ENCODE results near the gene TJAP1. TPM values are rescaled to one million over a fixed set of nuclear protein-coding genes. Genes with fewer than 3 reads are reported as not detected.
"Not testable (repeated sequence)": the region's sequence is repeated elsewhere in the genome, so short reads cannot be mapped to it uniquely, and the experiment has no call there.

Gene TJAP1
- polyA plus RNA-seq, 6 donors from 2014 or later = 6.9 to 16.7 (median 9.2) TPM

DNA sequence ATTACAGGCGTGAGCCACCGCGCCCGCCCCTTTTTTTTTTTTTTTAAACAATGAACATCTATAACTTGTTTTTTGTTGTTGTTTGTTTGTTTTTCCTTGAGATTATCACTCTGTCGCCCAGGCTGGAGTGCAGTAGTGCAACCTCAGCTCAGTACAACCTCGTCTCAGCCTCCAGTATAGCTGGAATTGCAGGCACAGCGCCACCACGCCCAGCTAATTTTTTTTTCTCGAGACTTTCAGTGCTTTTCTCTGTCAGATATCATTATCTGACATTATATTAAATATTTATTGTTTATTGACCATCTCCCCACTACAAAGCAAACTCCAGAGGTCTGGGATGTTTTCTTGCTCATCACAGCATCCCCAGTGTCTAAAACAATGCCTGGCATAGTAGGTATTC lies 19.7 kb upstream of the TJAP1 start:
- H3K9me3 Mint-ChIP-seq = no peaks in the 10 kb centered on the region
- ATAC-seq (ENCODE audit: low read depth in 2 of 2) = no peak
- no peaks in the 10 kb centered on the region for H3K36me3 Mint-ChIP-seq
- DNase-seq = no peak
- H3K27ac Mint-ChIP-seq = no peak overlapping the region
- H3K27me3 Mint-ChIP-seq = peaks cover 12 to 14% (median 14%) of the 10 kb centered on the region in 3 donors
- no peak overlapping the region for H3K4me3 Mint-ChIP-seq
- H3K4me1 Mint-ChIP-seq = peaks cover 20 to 30% (median 21%) of the 10 kb centered on the region in 3 donors

- not testable (repeated sequence) for DNase-seq; H3K9me3 Mint-ChIP-seq; H3K27ac Mint-ChIP-seq; H3K4me3 Mint-ChIP-seq; ATAC-seq (ENCODE audit: low read depth in 2 of 2); H3K36me3 Mint-ChIP-seq
- Mint-ChIP-seq H3K4me1 (peaks cover 20 to 30% (median 21%) of the 10 kb centered on the region in 3 donors), H3K27me3 (peaks cover 14 to 19% (median 17%) of the 10 kb centered on the region in 3 donors)
Measured at GRCh38 chr6:43458154-43458553, 19.2 kb upstream of the TJAP1 start.

- Mint-ChIP-seq H3K4me3 (peak overlapping the region in 1 of 8 donors; percentile 56), H3K9me3 (no peaks in the 10 kb centered on the region), H3K27ac (no peak overlapping the region), H3K36me3 (no peaks in the 10 kb centered on the region), H3K4me1 (peaks cover 13 to 22% (median 13%) of the 10 kb centered on the region in 3 donors), H3K27me3 (peaks cover 14 to 27% (median 23%) of the 10 kb centered on the region in 3 donors)
- ATAC-seq (ENCODE audit: low read depth in 2 of 2) = no peak
- no peak for DNase-seq
Measured at GRCh38 chr6:43459535-43459934, 17.8 kb upstream of the TJAP1 start.

GRCh38 chr6:43460032-43460431 lies 17.3 kb upstream of the TJAP1 start:
- ATAC-seq (ENCODE audit: low read depth in 2 of 2) = no peak

GRCh38 chr6:43461936-43462335 lies 15.4 kb upstream of the TJAP1 start:
- peaks cover 0 to 1% (median under 1%) of the 10 kb centered on the region in 3 donors for H3K4me1 Mint-ChIP-seq
- no peaks in the 10 kb centered on the region for H3K36me3 Mint-ChIP-seq
- no peaks in the 10 kb centered on the region for H3K9me3 Mint-ChIP-seq
- DNase-seq = no peak
- H3K27me3 Mint-ChIP-seq = peaks cover 22 to 30% (median 29%) of the 10 kb centered on the region in 3 donors
- H3K27ac Mint-ChIP-seq = peak overlapping the region in 1 of 6 donors; percentile 25
- ATAC-seq (ENCODE audit: low read depth in 2 of 2) = no peak
- no peak overlapping the region for H3K4me3 Mint-ChIP-seq

More at GRCh38 chr6:43460032-43460431, 17.3 kb upstream of the TJAP1 start:
- Mint-ChIP-seq H3K27me3 (peaks cover 14 to 27% (median 23%) of the 10 kb centered on the region in 3 donors), H3K9me3 (no peaks in the 10 kb centered on the region), H3K4me3 (peak overlapping the region in 1 of 8 donors; percentile 56), H3K27ac (no peak overlapping the region), H3K36me3 (no peaks in the 10 kb centered on the region), H3K4me1 (peaks cover 8 to 17% (median 13%) of the 10 kb centered on the region in 3 donors)
- no peak for DNase-seq

- H3K4me3 Mint-ChIP-seq = no peak overlapping the region
- no peaks in the 10 kb centered on the region for H3K9me3 Mint-ChIP-seq
- peaks cover 30 to 54% (median 49%) of the 10 kb centered on the region in 3 donors for H3K27me3 Mint-ChIP-seq
- ATAC-seq (ENCODE audit: low read depth in 2 of 2) (no peak), DNase-seq (no peak)
- no peaks in the 10 kb centered on the region for H3K36me3 Mint-ChIP-seq
- peaks cover 0 to under 1% (median 0%) of the 10 kb centered on the region in 3 donors for H3K4me1 Mint-ChIP-seq
- no peak overlapping the region for H3K27ac Mint-ChIP-seq
Measured at GRCh38 chr6:43464337-43464736, 13.0 kb upstream of the TJAP1 start.

DNA sequence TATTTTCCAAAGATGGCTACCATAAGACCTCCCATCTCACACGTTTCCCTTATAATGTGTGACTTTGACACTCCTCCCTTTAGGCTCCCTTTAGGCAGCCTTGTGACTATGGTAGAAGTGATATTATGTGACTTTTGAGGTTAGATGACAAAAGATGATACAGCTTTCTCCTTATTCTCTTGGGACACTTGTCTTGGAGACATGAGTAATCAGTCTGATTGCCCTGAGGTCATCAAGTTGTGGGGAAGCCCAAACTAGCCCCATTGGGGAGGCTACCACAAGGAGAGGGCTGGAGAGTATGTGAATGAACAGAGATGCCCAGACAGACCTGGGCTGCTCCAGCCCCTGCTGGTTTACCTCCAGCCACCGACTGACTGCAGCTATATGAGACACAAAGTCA lies 11.4 kb upstream of the TJAP1 start:
- Mint-ChIP-seq H3K9me3 (no peaks in the 10 kb centered on the region), H3K36me3 (no peaks in the 10 kb centered on the region), H3K4me3 (no peak overlapping the region), H3K27me3 (peaks cover 25 to 62% (median 61%) of the 10 kb centered on the region in 3 donors), H3K4me1 (peaks cover 0 to 3% (median 0%) of the 10 kb centered on the region in 3 donors), H3K27ac (no peak overlapping the region)
- no peak for DNase-seq
- no peak for ATAC-seq (ENCODE audit: low read depth in 2 of 2)

DNA sequence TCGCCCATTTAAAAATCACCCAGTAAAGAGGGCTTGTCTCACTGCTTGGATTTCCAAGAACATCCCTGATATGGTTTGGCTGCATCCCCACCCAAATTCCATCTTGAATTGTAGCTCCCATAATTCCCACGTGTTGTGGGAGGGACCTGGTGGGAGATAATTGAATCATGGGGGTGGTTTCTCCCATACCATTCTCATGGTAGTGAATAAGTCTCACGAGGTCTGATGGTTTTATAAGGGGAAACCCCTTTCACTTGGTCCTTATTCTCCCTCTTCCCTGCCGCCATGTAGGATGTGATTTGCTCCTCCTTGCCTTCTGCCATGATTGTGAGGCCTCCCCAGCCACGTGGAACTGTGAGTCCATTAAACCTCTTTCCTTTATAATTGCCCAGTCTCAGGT lies 10.1 kb upstream of the TJAP1 start:
- not testable (repeated sequence) for H3K36me3 Mint-ChIP-seq; H3K9me3 Mint-ChIP-seq; DNase-seq; ATAC-seq (ENCODE audit: low read depth in 2 of 2); H3K4me1 Mint-ChIP-seq; H3K4me3 Mint-ChIP-seq
- peaks cover 21 to 63% (median 58%) of the 10 kb centered on the region in 3 donors for H3K27me3 Mint-ChIP-seq
- peak overlapping the region in 1 of 6 donors; percentile 76 for H3K27ac Mint-ChIP-seq

DNA sequence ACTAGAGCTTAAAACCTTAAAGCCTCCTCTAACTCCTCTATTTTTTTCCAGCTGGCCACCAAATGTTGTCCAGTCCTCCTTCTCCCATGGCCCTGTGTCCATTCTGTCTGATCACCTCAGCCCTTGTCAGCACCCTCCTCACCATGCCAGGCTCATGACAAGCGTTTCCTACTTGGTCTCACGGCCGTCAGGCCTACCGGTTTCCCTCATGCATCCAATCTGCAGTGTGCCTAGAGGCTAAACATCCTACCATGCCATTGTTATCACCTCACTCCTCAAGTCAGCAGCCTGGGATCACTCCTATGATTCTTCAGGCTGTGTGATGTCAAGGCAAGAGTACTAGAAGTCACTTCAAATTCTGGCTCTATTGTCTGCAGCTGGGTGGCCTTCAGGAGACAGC lies 9.6 kb upstream of the TJAP1 start:
- ATAC-seq (ENCODE audit: low read depth in 2 of 2) (no peak), DNase-seq (no peak)
- Mint-ChIP-seq H3K36me3 (no peaks in the 10 kb centered on the region), H3K4me1 (peaks cover 0 to 3% (median 0%) of the 10 kb centered on the region in 3 donors), H3K27ac (no peak overlapping the region), H3K9me3 (no peaks in the 10 kb centered on the region), H3K4me3 (no peak overlapping the region), H3K27me3 (peaks cover 21 to 58% (median 53%) of the 10 kb centered on the region in 3 donors)

DNA sequence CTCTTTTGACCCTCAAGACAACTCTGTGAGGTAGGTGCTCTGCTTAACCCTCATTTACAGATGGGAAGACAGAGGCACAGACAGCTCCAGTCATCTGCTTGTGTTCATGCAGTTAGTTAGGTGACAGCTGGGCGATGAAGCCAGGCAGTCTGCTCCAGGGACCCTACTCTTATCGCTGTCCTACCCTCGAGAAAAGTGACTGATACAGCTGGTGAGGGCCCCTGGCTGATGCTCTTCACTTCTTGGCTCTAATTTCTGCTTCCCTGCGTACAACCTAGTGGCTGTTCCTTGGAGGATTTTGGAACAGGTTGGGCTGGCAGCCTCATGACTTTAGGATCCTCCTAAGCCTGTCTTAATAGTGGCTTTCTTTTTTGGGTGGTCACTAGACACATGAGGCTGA lies 9.1 kb upstream of the TJAP1 start:
- no peak for ATAC-seq (ENCODE audit: low read depth in 2 of 2)
- H3K9me3 Mint-ChIP-seq = no peaks in the 10 kb centered on the region
- H3K36me3 Mint-ChIP-seq = no peaks in the 10 kb centered on the region
- peaks cover 21 to 54% (median 48%) of the 10 kb centered on the region in 3 donors for H3K27me3 Mint-ChIP-seq
- H3K4me1 Mint-ChIP-seq = peaks cover 0 to 3% (median 0%) of the 10 kb centered on the region in 3 donors
- no peak overlapping the region for H3K27ac Mint-ChIP-seq
- no peak overlapping the region for H3K4me3 Mint-ChIP-seq
- no peak for DNase-seq

DNA sequence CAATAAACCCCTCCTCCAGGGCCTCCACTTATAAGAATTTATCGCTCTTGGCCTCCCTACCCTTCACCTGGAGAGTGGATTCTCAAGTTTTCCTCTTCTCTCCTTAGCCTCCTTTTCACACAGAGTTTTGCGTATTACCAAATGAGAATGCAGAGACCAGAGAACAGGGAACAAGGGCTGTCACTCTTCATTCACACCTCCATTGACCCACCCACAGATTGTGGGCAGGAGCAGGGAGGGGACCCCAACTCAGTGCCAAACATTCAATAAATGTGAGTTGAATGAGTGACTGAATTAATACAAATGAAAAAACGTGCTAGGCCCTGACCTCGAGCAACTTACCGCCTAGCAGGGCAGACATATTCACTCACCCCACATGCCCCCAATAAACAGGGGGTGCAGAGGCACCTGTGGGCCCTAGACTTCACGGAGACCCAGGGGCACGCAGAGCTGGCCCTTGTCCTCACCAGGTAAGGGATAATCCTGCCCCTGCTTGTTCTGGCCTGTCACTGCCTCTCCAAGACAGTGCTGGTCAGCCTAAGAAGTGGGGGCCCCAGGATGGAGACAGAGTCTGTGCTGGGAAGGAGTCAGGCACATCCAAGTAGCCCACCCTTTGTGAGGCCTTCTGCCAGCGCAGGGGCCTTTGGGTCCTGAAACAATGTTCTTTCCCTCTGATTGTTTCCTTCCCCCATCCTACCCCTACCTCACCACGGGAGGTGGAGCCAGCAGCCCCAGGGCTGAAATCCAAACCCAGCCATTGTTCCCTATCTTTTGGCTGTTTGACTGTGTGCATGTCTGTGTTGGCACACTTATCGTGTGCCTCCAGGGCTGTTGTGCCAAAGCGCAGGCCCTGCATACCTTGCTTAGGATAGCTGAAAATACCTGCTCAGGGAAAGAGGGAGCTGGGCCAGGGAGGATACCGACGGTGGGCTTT lies 8.4 kb upstream of the TJAP1 start:
- no peak for ATAC-seq (ENCODE audit: low read depth in 2 of 2)
- Mint-ChIP-seq H3K36me3 (no peaks in the 10 kb centered on the region), H3K27ac (no peak overlapping the region), H3K9me3 (no peaks in the 10 kb centered on the region), H3K4me3 (no peak overlapping the region), H3K4me1 (peaks cover 0 to 3% (median 0%) of the 10 kb centered on the region in 3 donors), H3K27me3 (peaks cover 21 to 49% (median 45%) of the 10 kb centered on the region in 3 donors)
- DNase-seq = no peak

GRCh38 chr6:43469947-43470346 lies 7.4 kb upstream of the TJAP1 start:
- H3K4me1 Mint-ChIP-seq = peaks cover 0 to 3% (median 0%) of the 10 kb centered on the region in 3 donors
- ATAC-seq (ENCODE audit: low read depth in 2 of 2) (no peak), DNase-seq (no peak)
- H3K27me3 Mint-ChIP-seq = peaks cover 21 to 45% (median 45%) of the 10 kb centered on the region in 3 donors
- no peak overlapping the region for H3K4me3 Mint-ChIP-seq
- no peaks in the 10 kb centered on the region for H3K36me3 Mint-ChIP-seq
- H3K9me3 Mint-ChIP-seq = no peaks in the 10 kb centered on the region
- H3K27ac Mint-ChIP-seq = no peak overlapping the region

GRCh38 chr6:43471399-43471798 lies 6.0 kb upstream of the TJAP1 start:
- Mint-ChIP-seq H3K4me1 (peaks cover 0 to 3% (median under 1%) of the 10 kb centered on the region in 3 donors), H3K9me3 (no peaks in the 10 kb centered on the region), H3K27me3 (peaks cover 16 to 45% (median 44%) of the 10 kb centered on the region in 3 donors), H3K36me3 (no peaks in the 10 kb centered on the region), H3K27ac (peak overlapping the region in 1 of 6 donors; percentile 7), H3K4me3 (no peak overlapping the region)
- ATAC-seq (ENCODE audit: low read depth in 2 of 2) (no peak), DNase-seq (no peak)

DNA sequence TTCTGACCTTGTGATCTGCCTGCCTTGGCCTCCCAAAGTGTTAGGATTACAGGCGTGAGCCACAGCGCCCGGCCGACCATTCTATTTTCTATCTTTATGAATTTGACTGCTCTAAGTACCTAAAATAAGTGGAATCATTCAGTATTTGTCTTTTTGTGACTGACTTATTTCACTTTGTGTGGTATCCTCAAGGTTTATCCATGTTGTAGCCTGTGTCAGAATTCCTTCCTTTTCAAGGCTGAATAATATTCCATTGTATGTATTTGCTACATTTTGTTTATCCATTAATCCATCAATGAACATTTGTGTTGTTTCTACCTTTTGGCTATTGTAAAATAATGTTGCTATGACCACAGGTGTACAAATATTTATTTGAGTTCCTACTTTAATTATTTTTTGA lies 4.9 kb upstream of the TJAP1 start:
- Mint-ChIP-seq H3K4me1 (peaks cover 10 to 12% (median 11%) of the 10 kb centered on the region in 3 donors), H3K9me3 (no peaks in the 10 kb centered on the region), H3K27ac (no peak overlapping the region), H3K36me3 (no peaks in the 10 kb centered on the region), H3K4me3 (no peak overlapping the region), H3K27me3 (peaks cover 10 to 36% (median 32%) of the 10 kb centered on the region in 3 donors)
- ATAC-seq (ENCODE audit: low read depth in 2 of 2) = no peak
- DNase-seq = no peak
